ENCODE data around the gene C6orf47.

C6orf47 gene

GRCh38 chr6:31661262-31662123 lies 915 bp upstream of the C6orf47 start:
- FAIRE-seq (no peak), DNase-seq (ENCODE audit: low spot score) (no peak)

- DNase-seq (ENCODE audit: low spot score) (no peak), FAIRE-seq (no peak)
These were observed 763 bp downstream of the C6orf47 start for GRCh38 chr6:31659649-31660380.

- DNase-seq (ENCODE audit: low spot score) (no peak), FAIRE-seq (no peak)
These were observed 1.5 kb downstream of the C6orf47 start for GRCh38 chr6:31658983-31659648.

GRCh38 chr6:31658158-31658688 lies 2.4 kb downstream of the C6orf47 start:
- DNase-seq (ENCODE audit: low spot score) (no peak), FAIRE-seq (no peak)

GRCh38 chr6:31657406-31658157 lies 3.0 kb downstream of the C6orf47 start:
- FAIRE-seq: no peak
- no peak for DNase-seq (ENCODE audit: low spot score)

GRCh38 chr6:31655349-31656237 lies 5.0 kb downstream of the C6orf47 start, which contains the start of gene APOM:
APOM (plus strand) TSS chr6:31655894; CDS start chr6:31655967, 73 bp downstream.
- FAIRE-seq (no peak), DNase-seq (ENCODE audit: low spot score) (no peak)

- no peak for DNase-seq (ENCODE audit: low spot score)
- FAIRE-seq: no peak
These were observed 5.8 kb downstream of the C6orf47 start for GRCh38 chr6:31654574-31655348.

GRCh38 chr6:31652925-31653724 lies 7.5 kb downstream of the C6orf47 start:
- FAIRE-seq: peak; percentile 30

GRCh38 chr6:31651602-31652191 lies 8.9 kb downstream of the C6orf47 start:
- DNase-seq (ENCODE audit: low spot score) (peak; percentile 51), FAIRE-seq (no peak)

More at GRCh38 chr6:31652925-31653724, 7.5 kb downstream of the C6orf47 start:
- DNase-seq (ENCODE audit: low spot score): no peak

- no peak for FAIRE-seq
These were observed 15.3 kb downstream of the C6orf47 start for GRCh38 chr6:31645325-31645724.

GRCh38 chr6:31643818-31644454 lies 16.6 kb downstream of the C6orf47 start:
- FAIRE-seq (no peak), DNase-seq (ENCODE audit: low spot score) (no peak)

More at GRCh38 chr6:31645325-31645724, 15.3 kb downstream of the C6orf47 start:
- DNase-seq (ENCODE audit: low spot score): no peak

GRCh38 chr6:31642798-31643570 lies 17.6 kb downstream of the C6orf47 start:
- no peak for DNase-seq (ENCODE audit: low spot score)
- no peak for FAIRE-seq

GRCh38 chr6:31641370-31641769 lies 19.2 kb downstream of the C6orf47 start:
- no peak for FAIRE-seq

GRCh38 chr6:31640612-31641011 lies 20.0 kb downstream of the C6orf47 start:
- FAIRE-seq (no peak), DNase-seq (ENCODE audit: low spot score) (no peak)

More at GRCh38 chr6:31641370-31641769, 19.2 kb downstream of the C6orf47 start:
- DNase-seq (ENCODE audit: low spot score): no peak

- FAIRE-seq (no peak), DNase-seq (ENCODE audit: low spot score) (no peak)
These were observed 21.1 kb downstream of the C6orf47 start for GRCh38 chr6:31639449-31639861.

- FAIRE-seq: no peak
- no peak for DNase-seq (ENCODE audit: low spot score)
These were observed 21.5 kb downstream of the C6orf47 start for GRCh38 chr6:31639043-31639442.
